Activated naive CD4-positive, alpha-beta T cell treated with anti-CD3 and anti-CD28 coated beads for 36 hours (primary cell): Measurements from ENCODE around the gene ITGA2. TPM values are rescaled to one million over a fixed set of nuclear protein-coding genes. Genes with fewer than 3 reads are reported as not detected.

Source experiments
- CTCF ChIA-PET: fragments of 350-600 bp; sonication (Branson Sonifier 250); formaldehyde crosslinking; loops from one replicate; lab custom pipeline; 2021; ENCODE audit warnings: antibody characterized with exemption; lab: Charles Lee
- DNase-seq: peaks from one replicate; pipeline ENCODE4 v3.0.0-alpha.2; 2020
- H3K27ac Mint-ChIP-seq: one replicate; pipeline ENCODE4 v1.8.0; 2021; ENCODE audit warnings: mild to moderate bottlenecking, mixed read lengths
- H3K27me3 Mint-ChIP-seq: one replicate; pipeline ENCODE4 v1.8.0; 2021; ENCODE audit warnings: low read depth, mixed read lengths
- H3K36me3 Mint-ChIP-seq: one replicate; pipeline ENCODE4 v1.8.0; 2021; ENCODE audit warnings: low read depth, mixed read lengths
- H3K4me1 Mint-ChIP-seq: one replicate; pipeline ENCODE4 v1.8.0; 2021; ENCODE audit warnings: low read depth, mixed read lengths
- H3K4me3 Mint-ChIP-seq: one replicate; pipeline ENCODE4 v1.8.0; 2021; ENCODE audit warnings: mild to moderate bottlenecking, moderate library complexity, mixed read lengths
- H3K9me3 Mint-ChIP-seq: one replicate; pipeline ENCODE4 v1.8.0; 2021; ENCODE audit warnings: mixed read lengths
- intact Hi-C: fragments of 100-400 bp; cut with micrococcal nuclease; formaldehyde crosslinking; loops from one replicate; pipeline ENCODE4 v1.15.1; 2023
- total RNA-seq, 2 experiments: library from RNA; stranded (reverse); gene quantifications; one replicate each; pipeline ENCODE4 v1.2.3, GENCODE V29; 2021

Gene ITGA2
- total RNA-seq, 2 experiments from 2014 or later, result 2.0 to 2.1 TPM

DNA sequence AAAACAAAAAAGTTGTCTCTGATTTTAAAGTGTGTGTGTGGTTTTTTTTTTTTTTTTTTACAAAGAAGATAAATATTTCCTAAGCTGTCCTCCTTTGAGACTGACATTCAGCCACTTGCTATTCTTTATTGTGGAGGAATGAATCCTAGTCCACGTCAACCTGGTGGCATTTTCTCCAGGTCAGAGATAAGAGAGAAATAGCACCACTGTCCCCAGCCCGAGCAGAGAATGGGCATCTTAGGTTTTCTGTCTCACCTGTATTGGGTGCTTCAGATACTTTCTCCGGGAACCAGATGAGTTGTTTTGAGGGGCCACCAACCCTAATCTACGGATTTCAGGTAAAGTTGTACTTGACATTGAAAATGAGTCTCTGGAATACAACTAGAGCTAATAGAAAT is 1.4 kb downstream of the ITGA2 start:
- CTCF ChIA-PET, result interaction anchor here (0.6 to 5.2 kb wide), 10 partner anchors 13 to 266 kb away, joined by 3 to 18 read pairs (median 4); no protein-coding TSS in a partner anchor
- no peak for DNase-seq
- H3K27ac Mint-ChIP-seq, result no peak overlapping the region
- intact Hi-C loops, result no loop called here
- H3K4me3 Mint-ChIP-seq, result no peak overlapping the region
- H3K4me1 Mint-ChIP-seq, result peaks cover 19% of the 10 kb centered on the region
- H3K9me3 Mint-ChIP-seq, result no peaks in the 10 kb centered on the region
- no peaks in the 10 kb centered on the region for H3K36me3 Mint-ChIP-seq
- peaks cover 4% of the 10 kb centered on the region for H3K27me3 Mint-ChIP-seq

DNA sequence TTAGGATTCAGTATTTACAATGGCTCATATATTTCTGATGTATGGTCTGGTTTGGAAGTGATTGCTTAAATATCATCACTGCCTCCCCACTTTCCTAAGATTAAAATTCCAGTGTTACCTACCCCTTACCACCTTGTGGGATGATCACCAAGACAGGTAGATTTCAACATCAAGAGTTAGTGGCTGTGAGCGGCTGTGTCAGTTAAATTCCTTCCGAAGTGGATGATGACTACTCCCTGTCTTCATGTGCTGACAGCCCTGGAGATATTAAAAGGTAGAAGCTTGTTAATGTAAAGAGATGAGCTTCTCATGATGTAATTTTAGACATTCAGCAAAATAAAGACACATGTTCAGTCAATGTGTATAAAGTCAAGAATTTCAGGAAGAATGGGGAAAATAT is 4.2 kb downstream of the ITGA2 start:
- peaks cover 8% of the 10 kb centered on the region for H3K4me1 Mint-ChIP-seq
- DNase-seq, result no peak
- CTCF ChIA-PET, result interaction anchor here (5.2 kb wide), 1 partner anchor 45 kb away, joined by 18 read pairs; no protein-coding TSS in a partner anchor
- H3K4me3 Mint-ChIP-seq, result no peak overlapping the region
- no peaks in the 10 kb centered on the region for H3K9me3 Mint-ChIP-seq
- no peak overlapping the region for H3K27ac Mint-ChIP-seq
- no peaks in the 10 kb centered on the region for H3K27me3 Mint-ChIP-seq
- H3K36me3 Mint-ChIP-seq, result no peaks in the 10 kb centered on the region
- intact Hi-C loops, result no loop called here

DNA sequence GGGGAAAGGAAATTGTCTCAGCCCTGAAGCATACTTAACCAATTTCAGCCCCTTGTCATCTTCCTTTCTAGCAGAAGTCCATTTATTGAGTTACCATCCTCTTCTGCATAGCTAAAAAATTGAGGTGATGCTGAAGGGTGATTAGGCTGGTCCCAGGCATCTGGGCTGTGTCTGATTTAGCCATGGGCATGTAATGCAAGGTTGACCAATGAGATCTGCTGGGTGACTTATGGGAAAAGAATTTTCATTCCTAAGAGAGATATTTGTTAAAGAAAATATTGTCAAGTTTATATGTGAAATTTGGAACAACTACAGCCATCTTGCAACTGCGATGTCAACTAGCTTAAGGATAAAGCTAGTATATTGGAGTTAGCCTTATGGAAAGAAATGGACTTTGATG is 5.1 kb downstream of the ITGA2 start:
- H3K9me3 Mint-ChIP-seq, result no peaks in the 10 kb centered on the region
- CTCF ChIA-PET, result interaction anchor here (1.2 to 5.2 kb wide), 2 partner anchors 45 to 46 kb away, joined by 3 to 18 read pairs; no protein-coding TSS in a partner anchor
- no peaks in the 10 kb centered on the region for H3K36me3 Mint-ChIP-seq
- H3K4me3 Mint-ChIP-seq, result no peak overlapping the region
- no peak overlapping the region for H3K27ac Mint-ChIP-seq
- intact Hi-C loops, result no loop called here
- no peak for DNase-seq
- peaks cover 4% of the 10 kb centered on the region for H3K4me1 Mint-ChIP-seq
- H3K27me3 Mint-ChIP-seq, result no peaks in the 10 kb centered on the region

DNA sequence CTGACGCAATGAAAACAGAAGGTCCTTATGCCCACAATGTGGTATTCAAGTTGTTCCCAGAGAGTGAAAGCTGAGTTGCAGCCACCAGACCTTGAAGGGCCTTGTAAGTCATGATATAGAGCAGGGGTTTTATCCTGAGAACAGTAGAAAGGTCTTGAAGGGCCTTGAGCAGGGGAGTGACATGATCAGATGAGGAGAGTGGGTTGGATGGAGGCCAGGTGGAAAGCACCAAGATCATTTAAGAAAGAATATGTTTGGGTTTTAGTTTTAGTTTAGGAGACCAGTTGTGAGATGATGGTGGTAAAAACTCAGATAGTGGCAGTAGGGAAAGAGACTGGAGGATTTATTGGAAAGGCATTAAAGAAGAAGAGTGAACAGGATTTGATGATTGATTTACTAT is 5.9 kb downstream of the ITGA2 start:
- CTCF ChIA-PET, result no interaction called here
- Mint-ChIP-seq H3K36me3 (no peaks in the 10 kb centered on the region), H3K27ac (no peak overlapping the region)

DNA sequence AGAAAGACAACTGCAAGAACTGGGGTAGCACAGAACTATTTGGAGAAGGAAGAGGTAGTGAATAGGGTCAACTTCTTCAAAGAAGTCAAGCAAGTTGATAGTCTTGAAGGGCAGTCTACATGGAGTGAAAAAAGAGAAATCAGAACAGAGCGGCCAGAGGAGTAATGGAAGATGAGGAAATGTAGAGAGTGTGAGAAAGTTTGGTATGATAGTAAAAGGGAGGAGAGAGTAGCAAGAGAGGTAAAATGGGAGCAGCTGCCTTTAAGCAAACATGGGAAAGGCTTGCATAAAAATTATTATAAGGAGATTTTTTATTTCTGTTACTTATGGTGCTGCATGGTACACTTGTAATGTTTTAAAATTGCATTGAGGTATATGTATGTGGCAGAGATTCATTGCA is 6.8 kb downstream of the ITGA2 start:
- intact Hi-C loops, result no loop called here
- Mint-ChIP-seq H3K27ac (no peak overlapping the region), H3K9me3 (no peaks in the 10 kb centered on the region), H3K4me3 (no peak overlapping the region), H3K36me3 (no peaks in the 10 kb centered on the region), H3K27me3 (no peaks in the 10 kb centered on the region), H3K4me1 (peaks cover 2% of the 10 kb centered on the region)
- DNase-seq, result no peak
- CTCF ChIA-PET, result interaction anchor here (1.6 kb wide), 1 partner anchor 101 kb away, joined by 4 read pairs; no protein-coding TSS in a partner anchor

More for the DNA sequence above, 5.9 kb downstream of the ITGA2 start:
- no peak for DNase-seq
- no peak overlapping the region for H3K4me3 Mint-ChIP-seq
- H3K4me1 Mint-ChIP-seq, result peaks cover 4% of the 10 kb centered on the region
- H3K9me3 Mint-ChIP-seq, result no peaks in the 10 kb centered on the region
- no peaks in the 10 kb centered on the region for H3K27me3 Mint-ChIP-seq
- intact Hi-C loops, result no loop called here

DNA sequence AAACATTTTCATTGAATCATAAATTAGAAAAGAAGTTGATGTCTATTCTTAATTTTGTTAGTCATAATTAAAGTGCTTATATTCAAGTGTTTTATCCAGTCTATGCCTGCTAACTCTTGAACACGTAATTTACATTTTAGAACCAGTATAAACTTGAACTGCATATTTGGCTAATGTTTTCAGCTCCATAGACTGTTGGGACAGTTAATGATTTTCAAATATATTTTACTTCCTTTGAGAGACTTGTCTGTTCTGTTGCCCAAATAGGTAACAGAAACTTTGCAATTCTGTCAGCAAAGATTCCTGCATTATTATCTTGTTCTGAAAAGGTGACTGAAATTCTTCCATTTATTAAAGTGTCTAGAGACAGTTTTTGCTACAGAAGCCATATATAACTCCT is 7.8 kb downstream of the ITGA2 start:
- DNase-seq, result no peak
- Mint-ChIP-seq H3K4me1 (peaks cover 2% of the 10 kb centered on the region), H3K4me3 (no peak overlapping the region), H3K27ac (no peak overlapping the region), H3K9me3 (no peaks in the 10 kb centered on the region), H3K27me3 (no peaks in the 10 kb centered on the region), H3K36me3 (no peaks in the 10 kb centered on the region)
- intact Hi-C loops, result no loop called here
- CTCF ChIA-PET, result interaction anchor here (0.9 to 1.6 kb wide), 2 partner anchors 100 to 121 kb away, joined by 3 to 4 read pairs; no protein-coding TSS in a partner anchor

DNA sequence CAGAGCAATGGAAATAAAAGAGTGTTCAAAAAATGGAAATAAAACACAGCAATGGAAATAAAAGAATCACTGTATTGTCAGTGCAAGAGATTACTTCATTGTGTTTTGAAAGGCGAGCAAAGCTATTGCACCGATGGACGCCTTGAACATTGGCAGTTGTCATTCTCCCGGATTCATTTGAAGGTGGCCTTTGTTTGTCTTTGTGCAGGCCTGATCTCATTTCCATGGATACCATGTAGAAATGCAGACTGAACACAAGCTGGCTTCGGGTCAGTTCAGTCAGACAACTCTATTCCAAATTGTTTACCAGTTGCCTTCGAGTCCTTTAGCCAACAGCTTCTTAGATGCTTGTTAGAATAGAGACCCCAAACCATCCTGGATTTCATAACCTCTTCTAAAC is 8.3 kb downstream of the ITGA2 start:
- no peak overlapping the region for H3K27ac Mint-ChIP-seq
- no peaks in the 10 kb centered on the region for H3K27me3 Mint-ChIP-seq
- no peaks in the 10 kb centered on the region for H3K9me3 Mint-ChIP-seq
- no peak overlapping the region for H3K4me3 Mint-ChIP-seq
- peaks cover 2% of the 10 kb centered on the region for H3K4me1 Mint-ChIP-seq
- CTCF ChIA-PET, result interaction anchor here (0.9 kb wide), 1 partner anchor 121 kb away, joined by 3 read pairs; no protein-coding TSS in a partner anchor
- no peak for DNase-seq
- intact Hi-C loops, result no loop called here
- no peaks in the 10 kb centered on the region for H3K36me3 Mint-ChIP-seq

DNA sequence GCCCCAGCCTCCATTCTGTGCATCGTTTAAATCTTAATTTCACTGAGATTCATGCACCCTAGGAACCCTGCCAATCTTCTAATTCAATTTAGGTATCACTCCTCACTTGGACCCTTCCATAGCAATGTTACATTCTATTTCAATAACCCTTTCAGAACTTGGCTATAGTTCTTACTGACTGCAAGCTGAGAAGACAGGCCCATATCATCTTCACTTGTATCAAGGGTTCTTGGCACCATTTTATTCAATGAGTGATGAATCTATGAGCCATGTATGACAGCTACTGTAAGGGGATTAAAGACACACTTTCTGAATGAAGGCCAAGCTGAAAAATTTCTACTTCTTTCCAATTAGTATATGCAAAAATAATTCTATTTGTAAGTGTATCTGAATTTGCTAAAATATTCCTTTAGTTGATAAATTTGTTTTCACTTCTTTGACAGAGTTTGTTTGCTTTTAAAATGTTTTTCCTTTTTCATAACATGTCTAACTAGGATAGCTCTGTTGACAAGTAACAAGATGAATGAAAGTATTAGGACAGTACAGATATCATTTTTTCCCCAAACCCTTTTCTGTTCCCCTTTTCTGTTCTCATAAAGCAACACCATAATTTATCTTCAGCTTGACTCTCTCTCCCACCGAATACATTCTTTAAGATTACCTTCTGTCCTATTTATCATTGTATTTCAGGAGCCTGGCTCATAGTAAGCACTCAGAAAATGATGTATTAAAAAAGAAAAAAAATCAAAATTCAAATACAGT is 9.6 kb downstream of the ITGA2 start:
- H3K4me3 Mint-ChIP-seq, result no peak overlapping the region
- peaks cover 3% of the 10 kb centered on the region for H3K36me3 Mint-ChIP-seq
- CTCF ChIA-PET, result interaction anchor here (0.8 to 1.4 kb wide), 2 partner anchors 11 to 34 kb away, joined by 3 read pairs; no protein-coding TSS in a partner anchor
- peaks cover 7% of the 10 kb centered on the region for H3K4me1 Mint-ChIP-seq
- DNase-seq, result no peak
- peak overlapping the region; percentile 8 for H3K27ac Mint-ChIP-seq
- intact Hi-C loops, result no loop called here
- H3K9me3 Mint-ChIP-seq, result peaks cover 3% of the 10 kb centered on the region
- no peaks in the 10 kb centered on the region for H3K27me3 Mint-ChIP-seq

DNA sequence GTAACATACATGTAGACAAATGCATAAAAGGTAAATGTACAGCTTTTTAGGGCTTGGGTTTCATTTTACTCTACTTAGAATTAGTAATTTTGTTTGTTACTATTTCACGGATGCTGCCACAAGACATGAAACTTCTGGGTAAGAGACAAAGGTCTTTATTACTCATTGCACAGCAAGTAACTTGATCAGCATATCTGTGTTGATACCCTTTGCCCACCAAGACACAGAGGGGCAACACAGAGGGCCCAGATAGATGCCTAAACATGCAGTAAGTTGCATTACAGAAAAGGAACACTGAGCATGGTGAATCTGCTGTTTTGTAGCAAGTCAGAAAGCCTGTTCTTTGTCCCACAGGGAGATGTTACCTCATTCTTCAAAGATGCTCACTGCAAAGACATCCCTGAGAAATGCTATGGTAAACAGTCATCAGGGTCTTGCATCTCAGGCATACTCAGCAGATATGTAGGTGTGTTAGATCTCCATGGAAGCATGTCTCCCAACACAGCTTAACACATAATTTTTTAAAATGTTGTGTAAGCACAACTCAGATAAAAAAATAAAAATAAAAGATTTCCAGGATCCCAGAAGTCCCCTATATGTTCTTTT is 10.3 kb downstream of the ITGA2 start:
- no peaks in the 10 kb centered on the region for H3K27me3 Mint-ChIP-seq

DNA sequence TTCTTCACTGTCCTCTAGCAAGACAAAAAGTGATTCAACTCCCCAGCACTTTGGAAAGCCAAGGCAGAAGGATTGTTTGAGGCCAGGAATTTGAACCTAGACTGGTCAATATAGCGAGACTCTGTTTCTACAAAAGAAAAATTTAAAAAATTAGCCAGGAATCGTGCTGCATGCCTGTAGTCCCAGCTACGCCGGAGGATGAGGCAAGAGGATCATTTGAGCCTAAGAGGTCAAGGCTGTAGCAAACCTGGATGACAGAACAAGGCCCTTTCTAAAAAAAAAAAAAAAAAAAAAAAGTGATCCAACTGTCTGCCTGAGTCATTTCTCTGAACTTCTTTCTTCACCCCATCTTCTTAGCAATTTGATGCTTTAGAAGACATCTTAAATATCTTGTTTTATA is 12.4 kb downstream of the ITGA2 start:
- H3K4me3 Mint-ChIP-seq, result no peak overlapping the region
- H3K4me1 Mint-ChIP-seq, result peaks cover 32% of the 10 kb centered on the region
- CTCF ChIA-PET, result no interaction called here
- H3K36me3 Mint-ChIP-seq, result peaks cover 3% of the 10 kb centered on the region
- H3K9me3 Mint-ChIP-seq, result peaks cover 3% of the 10 kb centered on the region
- DNase-seq, result no peak
- H3K27me3 Mint-ChIP-seq, result no peaks in the 10 kb centered on the region
- H3K27ac Mint-ChIP-seq, result no peak overlapping the region
- intact Hi-C loops, result no loop called here

More for the DNA sequence above, 10.3 kb downstream of the ITGA2 start:
- Mint-ChIP-seq H3K27ac (no peak overlapping the region), H3K4me1 (peaks cover 14% of the 10 kb centered on the region), H3K9me3 (peaks cover 3% of the 10 kb centered on the region), H3K4me3 (no peak overlapping the region), H3K36me3 (peaks cover 3% of the 10 kb centered on the region)
- CTCF ChIA-PET, result interaction anchor here (1.4 kb wide), 1 partner anchor 33 kb away, joined by 3 read pairs; no protein-coding TSS in a partner anchor
- DNase-seq, result no peak
- intact Hi-C loops, result no loop called here

DNA sequence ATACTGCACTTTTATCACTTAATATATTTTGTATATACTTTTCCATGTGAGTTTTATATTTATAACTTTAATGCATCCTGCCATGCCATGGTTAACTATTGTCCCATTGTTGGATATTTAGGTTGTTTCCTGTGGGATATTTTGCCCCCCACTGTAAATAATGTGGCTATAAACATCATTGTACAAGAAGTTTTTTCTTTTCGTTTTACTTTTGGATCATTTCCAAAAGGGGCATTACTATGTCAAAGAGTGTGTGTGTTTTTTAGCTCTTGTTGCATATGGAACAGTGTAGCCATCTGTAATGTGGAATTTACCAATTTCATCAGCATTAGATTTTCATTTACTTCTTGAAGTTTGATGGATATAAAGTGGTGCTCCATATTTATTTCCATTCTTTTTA is 13.3 kb downstream of the ITGA2 start:
- Mint-ChIP-seq H3K4me3 (no peak overlapping the region), H3K27ac (no peak overlapping the region), H3K36me3 (peaks cover 3% of the 10 kb centered on the region), H3K4me1 (peaks cover 42% of the 10 kb centered on the region), H3K9me3 (peaks cover 3% of the 10 kb centered on the region), H3K27me3 (no peaks in the 10 kb centered on the region)
- CTCF ChIA-PET, result no interaction called here
- intact Hi-C loops, result no loop called here
- DNase-seq, result no peak

DNA sequence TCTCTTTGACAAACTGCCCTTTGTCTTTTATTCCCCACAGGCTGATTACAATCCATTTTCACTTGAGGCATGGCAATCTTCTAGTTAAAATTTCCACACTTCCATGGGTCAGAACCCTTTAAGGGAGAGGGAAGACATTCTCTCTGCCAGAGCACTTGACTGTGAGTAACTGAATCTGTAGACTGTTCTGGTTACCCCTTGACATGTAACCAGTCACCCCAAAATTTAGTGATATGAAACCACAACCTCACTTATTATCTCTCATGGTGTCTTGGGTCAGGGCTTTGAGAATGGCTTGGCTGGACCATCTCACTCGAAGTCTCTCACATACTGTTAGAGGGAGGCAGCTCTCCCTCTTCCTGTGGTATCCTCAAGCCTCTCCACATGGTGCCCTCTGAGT is 14.0 kb downstream of the ITGA2 start:
- CTCF ChIA-PET, result interaction anchor here (1.0 to 1.4 kb wide), 2 partner anchors 12 to 33 kb away, joined by 3 read pairs; no protein-coding TSS in a partner anchor
- Mint-ChIP-seq H3K9me3 (peaks cover 3% of the 10 kb centered on the region), H3K27ac (no peak overlapping the region), H3K27me3 (no peaks in the 10 kb centered on the region), H3K4me1 (peaks cover 48% of the 10 kb centered on the region), H3K36me3 (peaks cover 3% of the 10 kb centered on the region), H3K4me3 (no peak overlapping the region)
- intact Hi-C loops, result no loop called here
- DNase-seq, result no peak
